Astrocyte of the cerebellum (primary cell): Measurements from ENCODE around the gene SLC25A26.
A peak's percentile ranks its signal among the peaks of the same experiment; 100 is the strongest.

Source experiments
- DNase-seq: peaks from one replicate; pipeline ENCODE4 v3.0.0-alpha.2; 2011; ENCODE audit warnings: low read depth
- H3K4me3 ChIP-seq: 2 replicates; pipeline ENCODE4 v1.5.1; 2011; ENCODE audit warnings: mild to moderate bottlenecking, low read depth, low read length, moderate library complexity
- CTCF ChIP-seq: IDR thresholded peaks from 2 replicates; pipeline ENCODE4 v1.5.1; 2012; ENCODE audit warnings: low read length, low read depth, moderate library complexity, mild to moderate bottlenecking; ENCODE audit errors: missing control alignments
- in situ Hi-C: cut with HindIII; loops from 2 replicates; pipeline ENCODE4 v1.10.0; 2017; ENCODE audit warnings: low sequenced_read_pairs

The SLC25A26 gene

GRCh38 chr3:66409771-66410754 lies 189.3 kb downstream of the SLC25A26 start:
- in situ Hi-C loops = loop anchor here (5.0 kb wide), 1 partner anchor 412 kb away; no protein-coding TSS in a partner anchor
- TF ChIP-seq CTCF = no peak
- no peak overlapping the region for H3K4me3 ChIP-seq
- DNase-seq = no peak

DNA sequence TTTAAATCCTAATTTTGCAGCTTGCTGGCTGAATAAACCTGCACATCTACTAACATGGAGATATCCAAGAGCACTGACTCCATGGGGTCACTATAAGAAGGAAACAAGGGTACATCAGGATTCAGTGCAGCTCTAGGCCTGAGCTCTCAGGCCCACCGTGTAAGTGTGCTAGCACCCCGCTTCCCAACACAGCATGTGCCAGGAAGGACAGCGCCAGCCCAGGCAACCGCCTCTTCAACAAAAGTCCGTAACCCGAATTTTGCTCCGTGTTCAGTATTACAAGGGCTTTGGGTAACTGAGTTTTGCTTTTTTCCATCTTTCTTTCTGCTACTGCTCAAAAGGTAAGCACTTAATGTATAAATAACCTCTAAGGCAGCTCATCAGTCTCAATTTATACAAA lies 190.2 kb downstream of the SLC25A26 start:
- DNase-seq = no peak
- no peak overlapping the region for H3K4me3 ChIP-seq
- no peak for TF ChIP-seq CTCF
- in situ Hi-C loops = no loop called here

GRCh38 chr3:66411474-66411873 lies 190.7 kb downstream of the SLC25A26 start:
- DNase-seq = no peak
- in situ Hi-C loops = no loop called here
- H3K4me3 ChIP-seq = no peak overlapping the region
- TF ChIP-seq CTCF = no peak

- no peak for DNase-seq
- no peak for TF ChIP-seq CTCF
- in situ Hi-C loops = no loop called here
- no peak overlapping the region for H3K4me3 ChIP-seq
Measured at GRCh38 chr3:66411961-66412887, 191.4 kb downstream of the SLC25A26 start.

DNA sequence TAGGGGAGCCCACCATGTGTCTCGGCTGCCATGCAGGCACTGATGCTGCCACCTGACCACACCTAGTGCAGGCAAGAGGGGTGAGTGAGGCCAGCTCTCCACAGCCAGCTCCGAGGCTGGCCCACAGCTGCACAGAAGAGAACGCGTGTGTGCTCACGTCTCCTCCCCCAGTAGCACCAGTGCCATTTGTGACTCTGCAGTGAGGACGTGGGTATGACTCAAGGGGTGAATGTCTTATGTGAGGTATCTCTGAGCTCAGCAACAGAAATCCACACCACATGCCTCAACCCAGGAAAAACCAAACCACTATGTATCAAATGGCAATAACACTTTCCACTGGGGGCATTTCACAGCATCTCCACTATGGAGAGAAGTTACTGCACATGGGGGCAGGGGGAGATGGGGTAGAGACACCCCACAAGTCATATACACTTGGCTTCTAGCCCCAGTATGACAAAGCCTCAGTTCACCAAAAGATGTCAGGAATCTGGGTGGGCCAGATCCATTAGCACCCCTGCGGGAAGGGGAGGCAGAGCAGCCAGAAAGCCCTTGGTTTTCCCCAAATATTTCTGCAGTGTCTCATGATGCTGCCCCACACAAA lies 192.4 kb downstream of the SLC25A26 start:
- DNase-seq = peak; percentile 63
- in situ Hi-C loops = no loop called here
- H3K4me3 ChIP-seq = no peak overlapping the region
- no peak for TF ChIP-seq CTCF

GRCh38 chr3:66414846-66415245 lies 194.0 kb downstream of the SLC25A26 start:
- DNase-seq = no peak
- in situ Hi-C loops = no loop called here
- no peak overlapping the region for H3K4me3 ChIP-seq
- TF ChIP-seq CTCF = no peak
